T-helper 17 cell (primary cell): ENCODE results near the gene GPSM1. TPM values are rescaled to one million over a fixed set of nuclear protein-coding genes. Genes with fewer than 3 reads are reported as not detected.
A peak's percentile ranks its signal among the peaks of the same experiment; 100 is the strongest.

ENCODE experiments used
- ATAC-seq: fragments of 150-1000 bp; cut with Tn5 transposase; 2 replicates; pipeline ENCODE4 v1.10.0; 2021; ENCODE audit warnings: mild to moderate bottlenecking, moderate library complexity
- DNase-seq, 3 donors: peaks; one replicate each; pipeline versions ENCODE4 v3.0.0 to v3.0.0-alpha.2; 2020 to 2021
- H3K9me3 ChIP-seq: one replicate; pipeline ENCODE4 v1.7.0; 2013; ENCODE audit warnings: low read length, mild to moderate bottlenecking; ENCODE audit not compliant: control insufficient read depth, poor library complexity, severe bottlenecking
- H3K27ac Mint-ChIP-seq: one replicate; pipeline ENCODE4 v1.8.0; 2022; ENCODE audit warnings: mild to moderate bottlenecking, moderate library complexity, mixed read lengths
- H3K27me3 Mint-ChIP-seq: one replicate; pipeline ENCODE4 v1.8.0; 2022; ENCODE audit warnings: mixed read lengths
- H3K36me3 Mint-ChIP-seq: one replicate; pipeline ENCODE4 v1.8.0; 2022; ENCODE audit warnings: low read depth, mixed read lengths
- H3K4me1 Mint-ChIP-seq: one replicate; pipeline ENCODE4 v1.8.0; 2022; ENCODE audit warnings: mild to moderate bottlenecking, mixed read lengths
- H3K4me3 Mint-ChIP-seq: one replicate; pipeline ENCODE4 v1.8.0; 2022; ENCODE audit warnings: mild to moderate bottlenecking, moderate library complexity, mixed read lengths
- total RNA-seq, 4 donors: library from RNA in 2 of 4; stranded (reverse) in 2 of 4; gene quantifications; one replicate each; pipeline ENCODE4 v1.2.3 and lab custom pipeline; 2022 to 2026

GPSM1 gene
- total RNA-seq, 2 donors from 2014 or later, result 7.4 to 10.8 TPM

GRCh38 chr9:136379401-136379800 lies 52.1 kb downstream of the GPSM1 start:
- Mint-ChIP-seq H3K36me3 (no peaks in the 10 kb centered on the region), H3K4me3 (no peak overlapping the region), H3K27ac (no peak overlapping the region), H3K27me3 (no peaks in the 10 kb centered on the region), H3K4me1 (no peaks in the 10 kb centered on the region)
- ATAC-seq (no peak), DNase-seq (no peak)
- no peaks in the 10 kb centered on the region for H3K9me3 ChIP-seq

- Mint-ChIP-seq H3K4me1 (peaks cover 3% of the 10 kb centered on the region), H3K4me3 (no peak overlapping the region), H3K27ac (no peak overlapping the region), H3K27me3 (no peaks in the 10 kb centered on the region), H3K36me3 (no peaks in the 10 kb centered on the region)
- ATAC-seq, result no peak
- DNase-seq, result no peak
- H3K9me3 ChIP-seq, result no peaks in the 10 kb centered on the region
These were observed 52.6 kb downstream of the GPSM1 start for GRCh38 chr9:136379891-136380290.

- Mint-ChIP-seq H3K36me3 (no peaks in the 10 kb centered on the region), H3K27me3 (no peaks in the 10 kb centered on the region), H3K4me1 (peaks cover 6% of the 10 kb centered on the region), H3K4me3 (no peak overlapping the region), H3K27ac (no peak overlapping the region)
- H3K9me3 ChIP-seq, result no peaks in the 10 kb centered on the region
- DNase-seq (no peak), ATAC-seq (no peak)
These were observed 53.0 kb downstream of the GPSM1 start for GRCh38 chr9:136380381-136380780.

- H3K36me3 Mint-ChIP-seq, result no peaks in the 10 kb centered on the region
- peaks cover 8% of the 10 kb centered on the region for H3K4me1 Mint-ChIP-seq
- H3K4me3 Mint-ChIP-seq, result no peak overlapping the region
- H3K27ac Mint-ChIP-seq, result no peak overlapping the region
- no peak for ATAC-seq
- H3K9me3 ChIP-seq, result no peaks in the 10 kb centered on the region
- no peak for DNase-seq
- H3K27me3 Mint-ChIP-seq, result no peaks in the 10 kb centered on the region
These were observed 54.0 kb downstream of the GPSM1 start for GRCh38 chr9:136381311-136381710.

GRCh38 chr9:136381966-136382513 lies 54.7 kb downstream of the GPSM1 start:
- Mint-ChIP-seq H3K27ac (no peak overlapping the region), H3K27me3 (no peaks in the 10 kb centered on the region), H3K4me3 (no peak overlapping the region), H3K36me3 (no peaks in the 10 kb centered on the region), H3K4me1 (peaks cover 8% of the 10 kb centered on the region)
- no peaks in the 10 kb centered on the region for H3K9me3 ChIP-seq
- ATAC-seq, result no peak
- DNase-seq, result no peak

GRCh38 chr9:136383436-136383835 lies 56.1 kb downstream of the GPSM1 start:
- DNase-seq (no peak), ATAC-seq (no peak)
- no peak overlapping the region for H3K4me3 Mint-ChIP-seq
- H3K27ac Mint-ChIP-seq, result no peak overlapping the region
- no peaks in the 10 kb centered on the region for H3K9me3 ChIP-seq
- no peaks in the 10 kb centered on the region for H3K36me3 Mint-ChIP-seq
- no peaks in the 10 kb centered on the region for H3K27me3 Mint-ChIP-seq
- peaks cover 8% of the 10 kb centered on the region for H3K4me1 Mint-ChIP-seq

- peak in 1 of 3 donors; percentile 31 for DNase-seq
- no peaks in the 10 kb centered on the region for H3K27me3 Mint-ChIP-seq
- H3K4me3 Mint-ChIP-seq, result peak overlapping the region; percentile 77
- peak; percentile 88 for ATAC-seq
- H3K27ac Mint-ChIP-seq, result peak overlapping the region; percentile 69
- H3K4me1 Mint-ChIP-seq, result peaks cover 10% of the 10 kb centered on the region
- no peaks in the 10 kb centered on the region for H3K9me3 ChIP-seq
- H3K36me3 Mint-ChIP-seq, result peaks cover 2% of the 10 kb centered on the region
These were observed 57.7 kb downstream of the GPSM1 start for GRCh38 chr9:136385015-136385414.

GRCh38 chr9:136386018-136386417 lies 58.7 kb downstream of the GPSM1 start:
- H3K4me3 Mint-ChIP-seq, result no peak overlapping the region
- no peak for ATAC-seq
- H3K27me3 Mint-ChIP-seq, result no peaks in the 10 kb centered on the region

GRCh38 chr9:136387217-136387616 lies 59.9 kb downstream of the GPSM1 start:
- DNase-seq, result no peak
- H3K9me3 ChIP-seq, result no peaks in the 10 kb centered on the region
- Mint-ChIP-seq H3K4me3 (no peak overlapping the region), H3K36me3 (peaks cover 6% of the 10 kb centered on the region), H3K27me3 (no peaks in the 10 kb centered on the region), H3K4me1 (peaks cover 15% of the 10 kb centered on the region), H3K27ac (no peak overlapping the region)
- ATAC-seq, result no peak

More at GRCh38 chr9:136386018-136386417, 58.7 kb downstream of the GPSM1 start:
- no peaks in the 10 kb centered on the region for H3K9me3 ChIP-seq
- no peak for DNase-seq
- Mint-ChIP-seq H3K4me1 (peaks cover 10% of the 10 kb centered on the region), H3K27ac (peak overlapping the region; percentile 37), H3K36me3 (peaks cover 2% of the 10 kb centered on the region)

- Mint-ChIP-seq H3K36me3 (peaks cover 6% of the 10 kb centered on the region), H3K27me3 (no peaks in the 10 kb centered on the region), H3K4me3 (no peak overlapping the region), H3K27ac (no peak overlapping the region), H3K4me1 (peaks cover 15% of the 10 kb centered on the region)
- no peak for DNase-seq
- H3K9me3 ChIP-seq, result no peaks in the 10 kb centered on the region
- ATAC-seq, result no peak
These were observed 62.1 kb downstream of the GPSM1 start for GRCh38 chr9:136389396-136389795.

- Mint-ChIP-seq H3K27ac (no peak overlapping the region), H3K27me3 (no peaks in the 10 kb centered on the region), H3K4me3 (no peak overlapping the region), H3K36me3 (peaks cover 6% of the 10 kb centered on the region), H3K4me1 (peaks cover 6% of the 10 kb centered on the region)
- ATAC-seq (no peak), DNase-seq (no peak)
- H3K9me3 ChIP-seq, result no peaks in the 10 kb centered on the region
These were observed 64.6 kb downstream of the GPSM1 start for GRCh38 chr9:136391737-136392537.

GRCh38 chr9:136392538-136393449 lies 65.5 kb downstream of the GPSM1 start:
- ATAC-seq (no peak), DNase-seq (no peak)
- Mint-ChIP-seq H3K27ac (no peak overlapping the region), H3K27me3 (no peaks in the 10 kb centered on the region), H3K36me3 (peaks cover 6% of the 10 kb centered on the region), H3K4me1 (peaks cover 6% of the 10 kb centered on the region), H3K4me3 (no peak overlapping the region)
- no peaks in the 10 kb centered on the region for H3K9me3 ChIP-seq

GRCh38 chr9:136393531-136393930 lies 66.2 kb downstream of the GPSM1 start:
- Mint-ChIP-seq H3K4me3 (no peak overlapping the region), H3K27me3 (no peaks in the 10 kb centered on the region), H3K27ac (no peak overlapping the region), H3K36me3 (peaks cover 6% of the 10 kb centered on the region), H3K4me1 (peaks cover 10% of the 10 kb centered on the region)
- ATAC-seq (no peak), DNase-seq (no peak)
- H3K9me3 ChIP-seq, result no peaks in the 10 kb centered on the region
